HepG2 (cell line): ENCODE results near the gene PLXND1. TPM values are rescaled to one million over a fixed set of nuclear protein-coding genes. Genes with fewer than 3 reads are reported as not detected.

ENCODE experiments used
- ERF ChIP-seq: IDR thresholded peaks from 2 replicates; pipeline ENCODE4 v1.6.1; 2018; ENCODE audit warnings: missing biosample characterization, missing genetic modification reagents
- HNF4G ChIP-seq, 2 experiments: sonication (generic) in 1 of 2; formaldehyde crosslinking in 1 of 2; IDR thresholded peaks; 2 replicates each; pipeline versions ENCODE4 v1.4.0 to v1.6.1; 2011 to 2020; ENCODE audit warnings: borderline replicate concordance in 2 of 2, low read depth in 2 of 2, mild to moderate bottlenecking in 2 of 2, low read length in 1 of 2, missing genetic modification reagents in 1 of 2, moderate library complexity in 1 of 2
- HOXA3 ChIP-seq: sonication (generic); formaldehyde crosslinking; IDR thresholded peaks from 2 replicates; pipeline ENCODE4 v1.5.0; 2020; ENCODE audit warnings: missing genetic modification reagents
- KDM6A ChIP-seq: IDR thresholded peaks from 2 replicates; pipeline ENCODE4 v1.6.1; 2016; ENCODE audit warnings: low read depth
- KMT2B ChIP-seq: IDR thresholded peaks from 2 replicates; pipeline ENCODE4 v1.6.1; 2016; ENCODE audit warnings: missing genetic modification reagents, missing compliant biosample characterization
- RFXANK ChIP-seq: IDR thresholded peaks from 2 replicates; pipeline ENCODE4 v1.6.1; 2016
- TRAFD1 ChIP-seq: sonication (generic); formaldehyde crosslinking; IDR thresholded peaks from 2 replicates; pipeline ENCODE4 v1.5.1; 2020; ENCODE audit warnings: missing genetic modification reagents, mild to moderate bottlenecking, borderline replicate concordance
- ZBTB33 ChIP-seq: sonication (generic); formaldehyde crosslinking; IDR thresholded peaks from 2 replicates; pipeline ENCODE4 v1.4.0; 2020; ENCODE audit warnings: missing genetic modification reagents
- ZNF124 ChIP-seq: sonication (generic); formaldehyde crosslinking; IDR thresholded peaks from 2 replicates; pipeline ENCODE4 v1.4.0; 2020; ENCODE audit warnings: missing genetic modification reagents
- ZNF510 ChIP-seq: sonication (generic); formaldehyde crosslinking; IDR thresholded peaks from 2 replicates; pipeline ENCODE4 v1.4.0; 2020; ENCODE audit warnings: low read depth, mild to moderate bottlenecking, missing genetic modification reagents
- ZNF558 ChIP-seq: sonication (generic); formaldehyde crosslinking; IDR thresholded peaks from 2 replicates; pipeline ENCODE4 v1.9.0; 2022; ENCODE audit warnings: mild to moderate bottlenecking, missing genetic modification reagents, borderline replicate concordance
- ZNF567 ChIP-seq: sonication (generic); formaldehyde crosslinking; IDR thresholded peaks from 2 replicates; pipeline ENCODE4 v1.8.1; 2023; ENCODE audit warnings: mild to moderate bottlenecking, missing genetic modification reagents, borderline replicate concordance
- ZNF790 ChIP-seq: sonication (generic); formaldehyde crosslinking; IDR thresholded peaks from 2 replicates; pipeline ENCODE4 v1.8.0; 2022; ENCODE audit warnings: missing genetic modification reagents, mild to moderate bottlenecking, borderline replicate concordance
- polyA plus RNA-seq, 8 experiments: library from polyadenylated mRNA; depleted of rRNA in 3 of 8; stranded (reverse) in 7 of 8; unstranded in 1 of 8; fragments of >200 nt; fragmentation: Illumina TruSeq in 4 of 8; extraction: Trizol in 4 of 8; gene quantifications; 2 replicates each; pipeline versions ENCODE4 v1.2.1 to v1.2.3, GENCODE V29; 2011 to 2016; ENCODE audit warnings: low read depth in 4 of 8, missing spikeins in 1 of 8, mixed read lengths in 1 of 8; ENCODE audit not compliant: insufficient read depth in 1 of 8
- total RNA-seq, 5 experiments: library from RNA; depleted of rRNA; stranded (reverse); fragments of >200 nt; fragmentation: Illumina TruSeq; extraction: Trizol; gene quantifications; 2 replicates each; pipeline ENCODE4 v1.2.3, GENCODE V29; 2016; ENCODE audit warnings: low read depth in 1 of 5
- TF ChIP-seq, protein P1 (sequence below): IDR thresholded peaks from 2 replicates; pipeline ENCODE4 v1.6.1; 2016; ENCODE audit warnings: mild to moderate bottlenecking
- TF ChIP-seq, protein P2 (sequence below): sonication (generic); formaldehyde crosslinking; IDR thresholded peaks from 2 replicates; pipeline ENCODE4 v1.9.0; 2022; ENCODE audit warnings: missing genetic modification reagents, mild to moderate bottlenecking, borderline replicate concordance
- TF ChIP-seq, protein P3 (sequence below), 2 experiments: sonication (generic) in 1 of 2; formaldehyde crosslinking in 1 of 2; IDR thresholded peaks; 2 replicates each; pipeline versions ENCODE4 v1.4.0 to v1.6.1; 2018 to 2020; ENCODE audit warnings: missing genetic modification reagents in 2 of 2, borderline replicate concordance in 1 of 2, low read depth in 1 of 2, mild to moderate bottlenecking in 1 of 2, missing biosample characterization in 1 of 2

The PLXND1 gene
- total and polyA plus RNA-seq, 2 of the 13 experiments (the other 11 are each of a cell fraction or from before 2014, with no cell fraction given), result 15.9 to 42.0 TPM

- TF ChIP-seq TRAFD1 (CRISPR knock-in tag) (peak; percentile 47; the same call in 1 of the 2 replicates), ERF (CRISPR knock-in tag) (peak; percentile 58; the same call in 1 of the 2 replicates), ZNF124 (peak; percentile 55), ZNF567 (CRISPR knock-in tag) (no peak), ZNF790 (CRISPR knock-in tag) (0 out of 2 replicates have a peak, but pooled peaks have one; percentile 7), ZNF510 (CRISPR knock-in tag) (0 out of 2 replicates have a peak, but pooled peaks have one; percentile 20), HOXA3 (CRISPR knock-in tag) (peak; percentile 50; the same call in 1 of the 2 replicates), ZNF558 (CRISPR knock-in tag) (no peak), ZBTB33 (CRISPR knock-in tag) (peak; percentile 8; the same call in 1 of the 2 replicates), KMT2B (CRISPR knock-in tag) (0 out of 2 replicates have a peak, but pooled peaks have one; percentile 29), KDM6A (CRISPR knock-in tag) (no peak), HNF4G (IDR thresholded peaks at IDR 0.05; ENCODE audit: borderline replicate concordance, low read depth, low read length) (peak; percentile 7; the same call in 1 of the 2 replicates), HNF4G (CRISPR knock-in tag; IDR thresholded peaks at IDR 0.05; ENCODE audit: borderline replicate concordance, low read depth) (no peak), RFXANK (0 out of 2 replicates have a peak, but pooled peaks have one; percentile 24)
- TF ChIP-seq, protein P1, sequence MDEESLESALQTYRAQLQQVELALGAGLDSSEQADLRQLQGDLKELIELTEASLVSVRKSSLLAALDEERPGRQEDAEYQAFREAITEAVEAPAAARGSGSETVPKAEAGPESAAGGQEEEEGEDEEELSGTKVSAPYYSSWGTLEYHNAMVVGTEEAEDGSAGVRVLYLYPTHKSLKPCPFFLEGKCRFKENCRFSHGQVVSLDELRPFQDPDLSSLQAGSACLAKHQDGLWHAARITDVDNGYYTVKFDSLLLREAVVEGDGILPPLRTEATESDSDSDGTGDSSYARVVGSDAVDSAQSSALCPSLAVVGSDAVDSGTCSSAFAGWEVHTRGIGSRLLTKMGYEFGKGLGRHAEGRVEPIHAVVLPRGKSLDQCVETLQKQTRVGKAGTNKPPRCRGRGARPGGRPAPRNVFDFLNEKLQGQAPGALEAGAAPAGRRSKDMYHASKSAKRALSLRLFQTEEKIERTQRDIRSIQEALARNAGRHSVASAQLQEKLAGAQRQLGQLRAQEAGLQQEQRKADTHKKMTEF (CRISPR knock-in tag), result peak; percentile 36; the same call in 1 of the 2 replicates
- TF ChIP-seq, protein P2, sequence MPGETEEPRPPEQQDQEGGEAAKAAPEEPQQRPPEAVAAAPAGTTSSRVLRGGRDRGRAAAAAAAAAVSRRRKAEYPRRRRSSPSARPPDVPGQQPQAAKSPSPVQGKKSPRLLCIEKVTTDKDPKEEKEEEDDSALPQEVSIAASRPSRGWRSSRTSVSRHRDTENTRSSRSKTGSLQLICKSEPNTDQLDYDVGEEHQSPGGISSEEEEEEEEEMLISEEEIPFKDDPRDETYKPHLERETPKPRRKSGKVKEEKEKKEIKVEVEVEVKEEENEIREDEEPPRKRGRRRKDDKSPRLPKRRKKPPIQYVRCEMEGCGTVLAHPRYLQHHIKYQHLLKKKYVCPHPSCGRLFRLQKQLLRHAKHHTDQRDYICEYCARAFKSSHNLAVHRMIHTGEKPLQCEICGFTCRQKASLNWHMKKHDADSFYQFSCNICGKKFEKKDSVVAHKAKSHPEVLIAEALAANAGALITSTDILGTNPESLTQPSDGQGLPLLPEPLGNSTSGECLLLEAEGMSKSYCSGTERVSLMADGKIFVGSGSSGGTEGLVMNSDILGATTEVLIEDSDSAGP, result 0 out of 2 replicates have a peak, but pooled peaks have one; percentile 17
- TF ChIP-seq, protein P3, sequence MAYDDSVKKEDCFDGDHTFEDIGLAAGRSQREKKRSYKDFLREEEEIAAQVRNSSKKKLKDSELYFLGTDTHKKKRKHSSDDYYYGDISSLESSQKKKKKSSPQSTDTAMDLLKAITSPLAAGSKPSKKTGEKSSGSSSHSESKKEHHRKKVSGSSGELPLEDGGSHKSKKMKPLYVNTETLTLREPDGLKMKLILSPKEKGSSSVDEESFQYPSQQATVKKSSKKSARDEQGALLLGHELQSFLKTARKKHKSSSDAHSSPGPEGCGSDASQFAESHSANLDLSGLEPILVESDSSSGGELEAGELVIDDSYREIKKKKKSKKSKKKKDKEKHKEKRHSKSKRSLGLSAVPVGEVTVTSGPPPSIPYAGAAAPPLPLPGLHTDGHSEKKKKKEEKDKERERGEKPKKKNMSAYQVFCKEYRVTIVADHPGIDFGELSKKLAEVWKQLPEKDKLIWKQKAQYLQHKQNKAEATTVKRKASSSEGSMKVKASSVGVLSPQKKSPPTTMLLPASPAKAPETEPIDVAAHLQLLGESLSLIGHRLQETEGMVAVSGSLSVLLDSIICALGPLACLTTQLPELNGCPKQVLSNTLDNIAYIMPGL (CRISPR knock-in tag; IDR thresholded peaks at IDR 0.05; ENCODE audit: borderline replicate concordance in 1 of 2, low read depth in 1 of 2), result peak; percentile 30 to 73; a peak in 3 of 4 replicates
These were observed 5.5 kb upstream of the PLXND1 start (continued) for GRCh38 chr3:129611812-129612533.
